ENCODE measurements around the gene SYNE2.

Gene SYNE2

GRCh38 chr14:63991833-63992232 lies 139.0 kb downstream of the SYNE2 start:
- H3K9me3 Mint-ChIP-seq = no peaks in the 10 kb centered on the region
- H3K4me1 Mint-ChIP-seq = peaks cover 15% of the 10 kb centered on the region
- no peaks in the 10 kb centered on the region for H3K27me3 Mint-ChIP-seq
- peak overlapping the region; percentile 47 for H3K27ac Mint-ChIP-seq (ENCODE audit: low read depth)
- no peak overlapping the region for H3K4me3 Mint-ChIP-seq
- H3K36me3 Mint-ChIP-seq (ENCODE audit: insufficient read depth) = peaks cover 54% of the 10 kb centered on the region
- ATAC-seq (replicated peaks; ENCODE audit: extremely low read depth, poor library complexity, severe bottlenecking) (no peak), DNase-seq (ENCODE audit: low spot score in 2 of 2) (no peak)

GRCh38 chr14:63992858-63993257 lies 140.1 kb downstream of the SYNE2 start:
- H3K4me3 Mint-ChIP-seq = no peak overlapping the region
- no peak for ATAC-seq (replicated peaks; ENCODE audit: extremely low read depth, poor library complexity, severe bottlenecking)
- no peak for DNase-seq (ENCODE audit: low spot score in 2 of 2)
- peaks cover 15% of the 10 kb centered on the region for H3K4me1 Mint-ChIP-seq
- peak overlapping the region; percentile 47 for H3K27ac Mint-ChIP-seq (ENCODE audit: low read depth)
- H3K27me3 Mint-ChIP-seq = no peaks in the 10 kb centered on the region
- no peaks in the 10 kb centered on the region for H3K9me3 Mint-ChIP-seq
- peaks cover 60% of the 10 kb centered on the region for H3K36me3 Mint-ChIP-seq (ENCODE audit: insufficient read depth)

GRCh38 chr14:63993992-63994391 lies 141.2 kb downstream of the SYNE2 start:
- H3K27ac Mint-ChIP-seq (ENCODE audit: low read depth) = no peak overlapping the region
- DNase-seq (ENCODE audit: low spot score in 2 of 2) (no peak), ATAC-seq (replicated peaks; ENCODE audit: extremely low read depth, poor library complexity, severe bottlenecking) (no peak)
- H3K4me3 Mint-ChIP-seq = no peak overlapping the region
- H3K36me3 Mint-ChIP-seq (ENCODE audit: insufficient read depth) = peaks cover 60% of the 10 kb centered on the region
- H3K27me3 Mint-ChIP-seq = no peaks in the 10 kb centered on the region
- no peaks in the 10 kb centered on the region for H3K9me3 Mint-ChIP-seq
- H3K4me1 Mint-ChIP-seq = peaks cover 15% of the 10 kb centered on the region

- Mint-ChIP-seq H3K36me3 (ENCODE audit: insufficient read depth) (peaks cover 62% of the 10 kb centered on the region), H3K9me3 (no peaks in the 10 kb centered on the region), H3K27me3 (no peaks in the 10 kb centered on the region), H3K27ac (ENCODE audit: low read depth) (no peak overlapping the region), H3K4me3 (no peak overlapping the region), H3K4me1 (peaks cover 15% of the 10 kb centered on the region)
- ATAC-seq (replicated peaks; ENCODE audit: extremely low read depth, poor library complexity, severe bottlenecking) (no peak), DNase-seq (ENCODE audit: low spot score in 2 of 2) (no peak)
Observed at GRCh38 chr14:63995285-63995684, 142.5 kb downstream of the SYNE2 start.

- Mint-ChIP-seq H3K4me3 (no peak overlapping the region), H3K27ac (ENCODE audit: low read depth) (peak overlapping the region; percentile 52), H3K27me3 (no peaks in the 10 kb centered on the region), H3K4me1 (peaks cover 15% of the 10 kb centered on the region), H3K36me3 (ENCODE audit: insufficient read depth) (peaks cover 63% of the 10 kb centered on the region), H3K9me3 (no peaks in the 10 kb centered on the region)
- DNase-seq (ENCODE audit: low spot score in 2 of 2) (no peak), ATAC-seq (replicated peaks; ENCODE audit: extremely low read depth, poor library complexity, severe bottlenecking) (no peak)
Observed at GRCh38 chr14:63996016-63996415, 143.2 kb downstream of the SYNE2 start.

- Mint-ChIP-seq H3K27me3 (no peaks in the 10 kb centered on the region), H3K4me3 (no peak overlapping the region), H3K36me3 (ENCODE audit: insufficient read depth) (peaks cover 67% of the 10 kb centered on the region), H3K9me3 (no peaks in the 10 kb centered on the region), H3K27ac (ENCODE audit: low read depth) (peak overlapping the region; percentile 52), H3K4me1 (peaks cover 12% of the 10 kb centered on the region)
- DNase-seq (ENCODE audit: low spot score in 2 of 2) (no peak), ATAC-seq (replicated peaks; ENCODE audit: extremely low read depth, poor library complexity, severe bottlenecking) (no peak)
Observed at GRCh38 chr14:63996625-63997220, 143.9 kb downstream of the SYNE2 start.

- H3K27me3 Mint-ChIP-seq = no peaks in the 10 kb centered on the region
Observed at GRCh38 chr14:64000749-64001148, 147.9 kb downstream of the SYNE2 start.

GRCh38 chr14:64005822-64006221 lies 153.0 kb downstream of the SYNE2 start:
- Mint-ChIP-seq H3K36me3 (ENCODE audit: insufficient read depth) (peaks cover 51% of the 10 kb centered on the region), H3K4me3 (no peak overlapping the region), H3K9me3 (no peaks in the 10 kb centered on the region), H3K27ac (ENCODE audit: low read depth) (no peak overlapping the region), H3K4me1 (peaks cover 9% of the 10 kb centered on the region), H3K27me3 (no peaks in the 10 kb centered on the region)
- DNase-seq (ENCODE audit: low spot score in 2 of 2) = no peak
- no peak for ATAC-seq (replicated peaks; ENCODE audit: extremely low read depth, poor library complexity, severe bottlenecking)

More at GRCh38 chr14:64000749-64001148, 147.9 kb downstream of the SYNE2 start:
- Mint-ChIP-seq H3K4me1 (peaks cover 16% of the 10 kb centered on the region), H3K27ac (ENCODE audit: low read depth) (peak overlapping the region; percentile 26), H3K9me3 (no peaks in the 10 kb centered on the region), H3K36me3 (ENCODE audit: insufficient read depth) (peaks cover 68% of the 10 kb centered on the region), H3K4me3 (no peak overlapping the region)
- DNase-seq (ENCODE audit: low spot score in 2 of 2) = no peak
- ATAC-seq (replicated peaks; ENCODE audit: extremely low read depth, poor library complexity, severe bottlenecking) = no peak

- Mint-ChIP-seq H3K27ac (ENCODE audit: low read depth) (no peak overlapping the region), H3K9me3 (no peaks in the 10 kb centered on the region), H3K4me1 (peaks cover 9% of the 10 kb centered on the region), H3K36me3 (ENCODE audit: insufficient read depth) (peaks cover 40% of the 10 kb centered on the region), H3K27me3 (no peaks in the 10 kb centered on the region), H3K4me3 (no peak overlapping the region)
- ATAC-seq (replicated peaks; ENCODE audit: extremely low read depth, poor library complexity, severe bottlenecking) (no peak), DNase-seq (ENCODE audit: low spot score in 2 of 2) (no peak)
Observed at GRCh38 chr14:64008016-64008415, 155.2 kb downstream of the SYNE2 start.

- H3K27ac Mint-ChIP-seq (ENCODE audit: low read depth) = peak overlapping the region; percentile 60
- no peaks in the 10 kb centered on the region for H3K27me3 Mint-ChIP-seq
- H3K4me1 Mint-ChIP-seq = peaks cover 7% of the 10 kb centered on the region
- DNase-seq (ENCODE audit: low spot score in 2 of 2) (no peak), ATAC-seq (replicated peaks; ENCODE audit: extremely low read depth, poor library complexity, severe bottlenecking) (no peak)
- H3K9me3 Mint-ChIP-seq = no peaks in the 10 kb centered on the region
- H3K4me3 Mint-ChIP-seq = no peak overlapping the region
- H3K36me3 Mint-ChIP-seq (ENCODE audit: insufficient read depth) = peaks cover 38% of the 10 kb centered on the region
Observed at GRCh38 chr14:64012003-64012402, 159.2 kb downstream of the SYNE2 start.

GRCh38 chr14:64012720-64013119 lies 159.9 kb downstream of the SYNE2 start:
- Mint-ChIP-seq H3K9me3 (no peaks in the 10 kb centered on the region), H3K4me3 (no peak overlapping the region), H3K4me1 (peaks cover 7% of the 10 kb centered on the region), H3K36me3 (ENCODE audit: insufficient read depth) (peaks cover 37% of the 10 kb centered on the region), H3K27me3 (no peaks in the 10 kb centered on the region), H3K27ac (ENCODE audit: low read depth) (no peak overlapping the region)
- DNase-seq (ENCODE audit: low spot score in 2 of 2) (no peak), ATAC-seq (replicated peaks; ENCODE audit: extremely low read depth, poor library complexity, severe bottlenecking) (no peak)

GRCh38 chr14:64025479-64025878 lies 172.7 kb downstream of the SYNE2 start:
- Mint-ChIP-seq H3K27ac (ENCODE audit: low read depth) (peak overlapping the region; percentile 36), H3K4me3 (no peak overlapping the region), H3K36me3 (ENCODE audit: insufficient read depth) (peaks cover 83% of the 10 kb centered on the region), H3K4me1 (peaks cover 8% of the 10 kb centered on the region), H3K9me3 (no peaks in the 10 kb centered on the region), H3K27me3 (no peaks in the 10 kb centered on the region)
- DNase-seq (ENCODE audit: low spot score in 2 of 2) (no peak), ATAC-seq (replicated peaks; ENCODE audit: extremely low read depth, poor library complexity, severe bottlenecking) (no peak)

GRCh38 chr14:64026600-64026999 lies 173.8 kb downstream of the SYNE2 start:
- H3K27ac Mint-ChIP-seq (ENCODE audit: low read depth) = no peak overlapping the region
- DNase-seq (ENCODE audit: low spot score in 2 of 2) = no peak
- peaks cover 8% of the 10 kb centered on the region for H3K4me1 Mint-ChIP-seq
- peaks cover 85% of the 10 kb centered on the region for H3K36me3 Mint-ChIP-seq (ENCODE audit: insufficient read depth)
- H3K9me3 Mint-ChIP-seq = no peaks in the 10 kb centered on the region
- ATAC-seq (replicated peaks; ENCODE audit: extremely low read depth, poor library complexity, severe bottlenecking) = no peak
- H3K4me3 Mint-ChIP-seq = no peak overlapping the region
- H3K27me3 Mint-ChIP-seq = no peaks in the 10 kb centered on the region
